Glutamatergic neuron (in vitro differentiated cells): Measurements from ENCODE around the gene PRKCE. TPM values are rescaled to one million over a fixed set of nuclear protein-coding genes. Genes with fewer than 3 reads are reported as not detected.

Experiments used
- DNase-seq: peaks from one replicate; pipeline ENCODE4 v3.0.0; 2022
- H3K27ac Mint-ChIP-seq: one replicate; pipeline ENCODE4 v1.8.0; 2020; ENCODE audit warnings: mild to moderate bottlenecking, mixed read lengths, inconsistent platforms; ENCODE audit not compliant: unreplicated experiment
- H3K27me3 Mint-ChIP-seq: one replicate; pipeline ENCODE4 v1.8.0; 2020; ENCODE audit warnings: mild to moderate bottlenecking, moderate library complexity, mixed read lengths, inconsistent platforms; ENCODE audit not compliant: unreplicated experiment
- H3K36me3 Mint-ChIP-seq: one replicate; pipeline ENCODE4 v1.8.0; 2020; ENCODE audit warnings: mild to moderate bottlenecking, mixed read lengths, inconsistent platforms; ENCODE audit not compliant: unreplicated experiment
- H3K4me1 Mint-ChIP-seq: one replicate; pipeline ENCODE4 v1.8.0; 2020; ENCODE audit warnings: mild to moderate bottlenecking, low read depth, mixed read lengths, inconsistent platforms; ENCODE audit not compliant: unreplicated experiment
- H3K4me3 Mint-ChIP-seq: one replicate; pipeline ENCODE4 v1.8.0; 2020; ENCODE audit warnings: mild to moderate bottlenecking, mixed read lengths, inconsistent platforms; ENCODE audit not compliant: unreplicated experiment
- H3K9me3 Mint-ChIP-seq: one replicate; pipeline ENCODE4 v1.8.0; 2020; ENCODE audit warnings: mild to moderate bottlenecking, moderate library complexity, mixed read lengths, inconsistent platforms; ENCODE audit not compliant: unreplicated experiment
- total RNA-seq: library from RNA; stranded (reverse); fragmentation: NEBNext Ultra II Directional; extraction: Animal tissue kit (Norgen Biotek cat#: 25700); gene quantifications from one replicate; pipeline ENCODE4 v1.2.1, GENCODE V29; 2021; ENCODE audit not compliant: unreplicated experiment
- TF ChIP-seq, protein P1 (sequence below): fragments of 200-600 bp; sonication (generic); IDR thresholded peaks from one replicate; pipeline ENCODE4 v1.5.0; 2021; ENCODE audit not compliant: partially characterized antibody, unreplicated experiment

PRKCE gene
- total RNA-seq, 1 donor from 2014 or later, result 74.8 TPM

DNA sequence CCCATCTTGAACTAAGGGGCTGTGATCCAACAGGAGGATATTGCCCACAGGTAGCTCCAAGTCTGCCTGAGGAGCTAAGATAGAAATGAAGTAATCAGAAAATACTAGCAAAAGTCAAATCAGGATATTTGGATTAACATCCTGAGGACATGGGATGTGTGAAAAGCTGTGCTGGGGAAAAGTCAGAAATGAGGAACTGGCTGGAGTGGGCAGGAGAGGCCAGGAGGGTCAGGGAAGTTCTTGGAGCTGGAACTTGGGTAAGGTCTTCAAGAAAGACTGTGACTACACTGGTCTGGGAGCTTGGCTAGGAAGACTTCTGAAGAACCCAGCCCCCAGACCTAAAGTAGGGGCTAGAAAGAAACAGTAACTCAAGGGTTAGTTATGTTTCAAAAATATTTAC is 250.9 kb downstream of the PRKCE start:
- Mint-ChIP-seq H3K4me1 (peaks cover 25% of the 10 kb centered on the region), H3K9me3 (peaks cover 3% of the 10 kb centered on the region), H3K27ac (no peak overlapping the region), H3K36me3 (no peaks in the 10 kb centered on the region), H3K27me3 (peaks cover 2% of the 10 kb centered on the region), H3K4me3 (no peak overlapping the region)
- DNase-seq, result no peak
- TF ChIP-seq, protein P1, sequence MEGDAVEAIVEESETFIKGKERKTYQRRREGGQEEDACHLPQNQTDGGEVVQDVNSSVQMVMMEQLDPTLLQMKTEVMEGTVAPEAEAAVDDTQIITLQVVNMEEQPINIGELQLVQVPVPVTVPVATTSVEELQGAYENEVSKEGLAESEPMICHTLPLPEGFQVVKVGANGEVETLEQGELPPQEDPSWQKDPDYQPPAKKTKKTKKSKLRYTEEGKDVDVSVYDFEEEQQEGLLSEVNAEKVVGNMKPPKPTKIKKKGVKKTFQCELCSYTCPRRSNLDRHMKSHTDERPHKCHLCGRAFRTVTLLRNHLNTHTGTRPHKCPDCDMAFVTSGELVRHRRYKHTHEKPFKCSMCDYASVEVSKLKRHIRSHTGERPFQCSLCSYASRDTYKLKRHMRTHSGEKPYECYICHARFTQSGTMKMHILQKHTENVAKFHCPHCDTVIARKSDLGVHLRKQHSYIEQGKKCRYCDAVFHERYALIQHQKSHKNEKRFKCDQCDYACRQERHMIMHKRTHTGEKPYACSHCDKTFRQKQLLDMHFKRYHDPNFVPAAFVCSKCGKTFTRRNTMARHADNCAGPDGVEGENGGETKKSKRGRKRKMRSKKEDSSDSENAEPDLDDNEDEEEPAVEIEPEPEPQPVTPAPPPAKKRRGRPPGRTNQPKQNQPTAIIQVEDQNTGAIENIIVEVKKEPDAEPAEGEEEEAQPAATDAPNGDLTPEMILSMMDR, result no peak

DNA sequence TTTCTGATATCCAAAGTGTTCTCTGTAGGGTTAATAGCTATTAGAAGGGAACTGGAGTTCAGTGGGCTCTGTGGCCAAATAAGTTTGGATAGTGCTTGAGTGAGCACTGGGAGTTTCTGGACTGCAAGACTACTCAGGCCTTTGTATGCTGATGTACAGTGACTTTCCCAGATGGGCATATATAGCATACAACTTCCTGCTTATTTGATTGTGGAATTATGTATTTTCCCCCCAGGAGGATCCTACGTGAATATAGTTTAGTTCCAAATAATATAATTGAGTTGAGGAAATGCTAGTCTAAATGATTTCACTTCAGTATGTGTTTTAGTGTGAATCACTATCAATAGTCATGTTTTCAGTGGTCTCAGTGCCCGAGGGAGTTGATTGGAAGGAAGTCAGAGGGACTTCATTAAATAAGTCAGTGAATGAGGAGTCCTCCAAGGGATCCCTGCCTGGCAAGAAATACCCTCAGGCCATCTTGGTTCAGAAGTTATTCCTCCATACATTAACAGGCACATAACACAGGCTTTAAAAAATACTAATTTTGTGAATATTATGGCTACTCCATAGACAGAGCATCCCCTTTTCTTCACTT is 251.4 kb downstream of the PRKCE start:
- Mint-ChIP-seq H3K9me3 (peaks cover 6% of the 10 kb centered on the region), H3K27me3 (peaks cover 3% of the 10 kb centered on the region)

DNA sequence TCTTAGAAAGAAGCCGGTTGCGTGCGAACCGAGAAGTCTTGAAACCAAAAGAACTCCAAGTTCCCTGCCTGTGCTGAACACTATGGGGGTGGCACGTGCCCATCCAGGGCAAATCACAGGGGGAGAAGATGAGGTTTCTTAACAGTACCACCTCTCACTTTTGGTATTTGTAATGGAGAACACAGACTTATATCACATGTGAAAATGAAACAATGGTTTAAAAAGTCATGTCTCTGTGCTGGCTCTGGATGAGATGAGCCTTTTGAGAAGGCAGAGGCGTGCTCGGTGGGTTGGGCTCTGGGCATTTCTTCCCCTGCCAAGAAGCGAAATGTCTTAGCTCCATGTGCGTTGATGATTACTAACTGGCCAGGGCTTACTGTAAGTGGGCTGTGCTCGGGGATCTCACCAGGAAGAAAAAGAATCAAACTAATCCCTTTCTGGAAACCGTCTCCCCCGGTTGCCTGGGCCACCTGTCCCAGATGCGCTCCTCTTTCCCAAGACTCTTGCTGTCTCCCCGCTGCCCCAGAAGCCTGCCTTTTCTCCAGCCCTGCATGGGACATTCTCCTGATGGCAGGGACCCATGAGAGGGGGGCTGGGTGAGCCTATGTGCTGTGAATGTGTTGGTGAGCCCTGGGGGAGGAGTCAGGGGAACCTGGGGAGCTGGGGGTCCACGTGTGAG is 252.9 kb downstream of the PRKCE start:
- Mint-ChIP-seq H3K36me3 (no peaks in the 10 kb centered on the region), H3K27me3 (peaks cover 6% of the 10 kb centered on the region), H3K4me1 (peaks cover 23% of the 10 kb centered on the region), H3K4me3 (peak overlapping the region; percentile 25), H3K9me3 (peaks cover 6% of the 10 kb centered on the region), H3K27ac (peak overlapping the region; percentile 84)
- TF ChIP-seq, protein P1, result no peak
- DNase-seq, result no peak

More for the DNA sequence above, 251.4 kb downstream of the PRKCE start:
- Mint-ChIP-seq H3K4me1 (peaks cover 25% of the 10 kb centered on the region), H3K36me3 (no peaks in the 10 kb centered on the region), H3K4me3 (no peak overlapping the region), H3K27ac (no peak overlapping the region)
- DNase-seq, result no peak
- TF ChIP-seq, protein P1, result no peak

DNA sequence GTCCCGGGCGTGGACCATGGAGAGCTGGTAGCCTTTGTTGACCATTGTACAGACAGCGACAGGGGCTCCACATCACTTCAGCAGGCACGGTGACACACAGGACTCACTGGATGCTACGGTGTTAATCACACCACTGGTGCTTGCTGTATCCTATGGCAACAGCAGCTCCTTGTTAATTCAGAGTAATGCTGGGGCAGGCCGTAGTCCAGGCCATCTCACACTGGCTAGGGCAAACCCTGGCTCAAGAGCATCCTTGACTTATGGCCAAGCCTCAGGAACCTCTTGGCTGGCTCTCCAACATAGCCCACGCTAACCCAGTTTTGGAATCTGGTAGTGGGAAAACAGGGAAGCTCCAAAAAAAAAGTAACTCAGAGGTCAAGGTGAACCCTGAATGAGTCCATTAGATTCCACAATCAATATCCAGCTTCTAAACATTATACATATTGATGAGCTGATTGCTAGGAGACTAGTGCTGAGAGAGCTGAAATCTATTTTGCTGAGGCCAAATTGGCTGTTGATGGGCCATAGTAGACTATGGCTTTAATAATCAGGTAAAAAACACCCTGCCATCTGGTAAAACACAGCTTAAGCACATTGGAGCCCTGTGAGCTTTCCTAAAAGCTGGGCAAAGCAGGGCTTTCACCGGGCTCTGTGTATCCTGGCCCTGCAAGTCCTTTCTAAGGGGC is 253.6 kb downstream of the PRKCE start:
- TF ChIP-seq, protein P1, result no peak
- peak overlapping the region; percentile 84 for H3K27ac Mint-ChIP-seq
- H3K4me1 Mint-ChIP-seq, result peaks cover 23% of the 10 kb centered on the region
- H3K4me3 Mint-ChIP-seq, result peak overlapping the region; percentile 25
- peaks cover 6% of the 10 kb centered on the region for H3K9me3 Mint-ChIP-seq
- peaks cover 10% of the 10 kb centered on the region for H3K27me3 Mint-ChIP-seq
- DNase-seq, result no peak
- H3K36me3 Mint-ChIP-seq, result no peaks in the 10 kb centered on the region

DNA sequence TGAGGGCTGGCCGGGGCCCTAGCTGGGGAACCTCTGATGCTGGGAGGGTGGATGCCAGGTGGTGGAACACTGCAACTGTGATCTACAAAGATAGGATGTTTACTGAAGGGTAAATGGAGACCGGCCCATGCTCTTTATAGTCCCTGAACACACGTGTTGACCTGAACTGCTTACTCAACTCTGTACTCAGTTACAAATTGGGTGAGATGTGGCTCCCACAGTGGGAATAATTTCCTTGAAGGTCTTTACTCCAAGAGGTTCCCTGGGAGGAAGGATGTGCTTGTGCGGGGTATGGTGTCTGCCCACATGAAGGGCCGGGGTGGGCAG is 254.1 kb downstream of the PRKCE start:
- Mint-ChIP-seq H3K27me3 (peaks cover 12% of the 10 kb centered on the region), H3K4me1 (peaks cover 24% of the 10 kb centered on the region), H3K27ac (peak overlapping the region; percentile 84), H3K4me3 (peak overlapping the region; percentile 57), H3K36me3 (no peaks in the 10 kb centered on the region), H3K9me3 (peaks cover 6% of the 10 kb centered on the region)
- TF ChIP-seq, protein P1, result no peak
- no peak for DNase-seq
